ENCODE measurements around the gene CDX1.

DNA sequence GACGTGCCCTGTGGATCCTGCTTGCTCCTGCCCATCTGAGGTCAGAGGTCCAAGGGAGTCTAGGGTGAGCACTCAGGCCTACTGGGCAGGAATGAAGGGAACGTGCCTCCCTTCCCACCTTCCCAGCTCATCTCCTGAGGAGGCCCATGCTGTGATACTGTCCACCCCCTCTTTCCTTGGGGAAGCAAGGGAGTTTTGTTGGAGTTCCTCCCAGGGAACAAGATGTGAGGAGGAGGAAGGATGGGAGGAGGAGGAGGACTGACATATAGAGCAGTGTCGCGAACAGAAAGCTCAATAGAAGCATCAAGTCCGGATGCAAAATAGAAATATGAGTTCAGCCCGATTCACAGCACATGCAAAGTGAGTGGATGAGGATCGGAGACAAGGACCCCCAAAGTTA, 64.3 kb downstream of the CDX1 start:
- TF ChIP-seq POLR2A (IDR thresholded peaks at IDR 0.05; ENCODE audit: control extremely low read depth in 1 of 2, low read depth in 2 of 2, low read length in 2 of 2) (no peak), POLR2AphosphoS5 (IDR thresholded peaks at IDR 0.05; ENCODE audit: low read depth, low read length) (no peak), GABPA (IDR thresholded peaks at IDR 0.05; ENCODE audit: borderline replicate concordance, insufficient read depth, low read length) (no peak), JUN (IDR thresholded peaks at IDR 0.05; ENCODE audit: low read depth, low read length) (no peak), CHD1 (IDR thresholded peaks at IDR 0.05; ENCODE audit: low read depth, low read length) (no peak), SRF (IDR thresholded peaks at IDR 0.05; ENCODE audit: low read depth, low read length) (no peak), CHD2 (IDR thresholded peaks at IDR 0.05; ENCODE audit: low read length) (no peak), EP300 (IDR thresholded peaks at IDR 0.05; ENCODE audit: borderline replicate concordance in 1 of 2, low read depth in 2 of 2, low read length in 2 of 2) (no peak), NRF1 (IDR thresholded peaks at IDR 0.05; ENCODE audit: low read depth, low read length) (no peak), RAD21 (IDR thresholded peaks at IDR 0.05 in 1 of 2, conservative IDR thresholded peaks at IDR 0.05 in 1 of 2; ENCODE audit: low read depth in 2 of 2, low read length in 2 of 2) (no peak), ZNF274 (IDR thresholded peaks at IDR 0.05; ENCODE audit: borderline replicate concordance, extremely low read depth, low read length) (no peak)
- TF ChIP-seq, protein P1, sequence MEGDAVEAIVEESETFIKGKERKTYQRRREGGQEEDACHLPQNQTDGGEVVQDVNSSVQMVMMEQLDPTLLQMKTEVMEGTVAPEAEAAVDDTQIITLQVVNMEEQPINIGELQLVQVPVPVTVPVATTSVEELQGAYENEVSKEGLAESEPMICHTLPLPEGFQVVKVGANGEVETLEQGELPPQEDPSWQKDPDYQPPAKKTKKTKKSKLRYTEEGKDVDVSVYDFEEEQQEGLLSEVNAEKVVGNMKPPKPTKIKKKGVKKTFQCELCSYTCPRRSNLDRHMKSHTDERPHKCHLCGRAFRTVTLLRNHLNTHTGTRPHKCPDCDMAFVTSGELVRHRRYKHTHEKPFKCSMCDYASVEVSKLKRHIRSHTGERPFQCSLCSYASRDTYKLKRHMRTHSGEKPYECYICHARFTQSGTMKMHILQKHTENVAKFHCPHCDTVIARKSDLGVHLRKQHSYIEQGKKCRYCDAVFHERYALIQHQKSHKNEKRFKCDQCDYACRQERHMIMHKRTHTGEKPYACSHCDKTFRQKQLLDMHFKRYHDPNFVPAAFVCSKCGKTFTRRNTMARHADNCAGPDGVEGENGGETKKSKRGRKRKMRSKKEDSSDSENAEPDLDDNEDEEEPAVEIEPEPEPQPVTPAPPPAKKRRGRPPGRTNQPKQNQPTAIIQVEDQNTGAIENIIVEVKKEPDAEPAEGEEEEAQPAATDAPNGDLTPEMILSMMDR (IDR thresholded peaks at IDR 0.05; ENCODE audit: control extremely low read depth in 1 of 3, insufficient read depth in 1 of 3, low read depth in 1 of 3, low read length in 3 of 3): no peak
- TF ChIP-seq, protein P2, sequence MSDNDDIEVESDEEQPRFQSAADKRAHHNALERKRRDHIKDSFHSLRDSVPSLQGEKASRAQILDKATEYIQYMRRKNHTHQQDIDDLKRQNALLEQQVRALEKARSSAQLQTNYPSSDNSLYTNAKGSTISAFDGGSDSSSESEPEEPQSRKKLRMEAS (IDR thresholded peaks at IDR 0.05): no peak

All from H1 (cell line).